Brain microvascular endothelial cell (primary cell): ENCODE data around the gene LRRC8D.

ENCODE experiments used
- DNase-seq: peaks from one replicate; pipeline ENCODE4 v3.0.0-alpha.2; 2020
- H3K27ac ChIP-seq: fragments of 250-450 bp; sonication (Bioruptor Pico); 2 replicates; pipeline ENCODE4 v1.5.1; 2020; ENCODE audit warnings: mild to moderate bottlenecking, moderate library complexity
- H3K27me3 ChIP-seq: fragments of 250-450 bp; sonication (Bioruptor Pico); replicated peaks from 2 replicates; pipeline ENCODE4 v1.5.1; 2020; ENCODE audit warnings: mild to moderate bottlenecking
- H3K36me3 ChIP-seq: fragments of 250-450 bp; sonication (Bioruptor Pico); replicated peaks from 2 replicates; pipeline ENCODE4 v1.5.1; 2020; ENCODE audit warnings: mild to moderate bottlenecking
- H3K4me3 ChIP-seq: 2 replicates; pipeline ENCODE4 v1.5.1; 2011; ENCODE audit warnings: low read depth, mild to moderate bottlenecking, control low read depth, low read length, moderate library complexity
- in situ Hi-C: cut with HindIII; loops from 2 replicates; pipeline ENCODE4 v1.10.0; 2017; ENCODE audit warnings: low sequenced_read_pairs, low pct_ligation_motif_present
- TF ChIP-seq, protein P1 (sequence below): IDR thresholded peaks from 2 replicates; pipeline ENCODE4 v1.5.1; 2011; ENCODE audit warnings: low read depth, mild to moderate bottlenecking, moderate library complexity, low read length, control low read depth, inconsistent platforms; ENCODE audit errors: missing control alignments

The LRRC8D gene

DNA sequence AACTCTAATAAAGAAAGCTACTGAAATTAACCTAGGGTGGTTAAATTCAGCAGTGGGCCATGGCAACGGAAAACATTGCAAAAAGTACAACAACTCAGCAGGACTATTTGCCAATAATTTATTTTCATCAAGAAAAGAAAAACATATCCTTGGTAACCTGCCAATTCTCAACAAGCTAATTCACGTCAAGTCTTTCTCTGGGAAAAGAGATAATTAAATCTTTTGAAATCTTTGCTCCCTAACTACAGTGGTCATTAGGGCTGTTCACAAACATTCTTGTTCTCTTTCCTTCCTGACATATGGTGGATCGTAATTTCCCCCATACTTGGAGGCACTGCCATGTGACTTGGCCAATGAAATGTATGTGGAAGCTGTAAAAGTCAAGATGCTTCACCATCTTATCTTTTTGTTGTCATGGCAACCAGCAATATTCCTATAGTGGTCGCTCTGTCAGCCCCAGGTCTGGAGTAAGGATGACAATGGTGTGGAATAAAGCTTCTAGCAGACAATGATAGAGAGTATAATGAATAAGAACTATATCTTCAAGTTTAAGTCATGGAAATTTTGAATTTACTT is 144.4 kb downstream of the LRRC8D start:
- H3K4me3 ChIP-seq: no peak overlapping the region
- no peak for DNase-seq
- no peaks in the 10 kb centered on the region for H3K27me3 ChIP-seq
- TF ChIP-seq, protein P1, sequence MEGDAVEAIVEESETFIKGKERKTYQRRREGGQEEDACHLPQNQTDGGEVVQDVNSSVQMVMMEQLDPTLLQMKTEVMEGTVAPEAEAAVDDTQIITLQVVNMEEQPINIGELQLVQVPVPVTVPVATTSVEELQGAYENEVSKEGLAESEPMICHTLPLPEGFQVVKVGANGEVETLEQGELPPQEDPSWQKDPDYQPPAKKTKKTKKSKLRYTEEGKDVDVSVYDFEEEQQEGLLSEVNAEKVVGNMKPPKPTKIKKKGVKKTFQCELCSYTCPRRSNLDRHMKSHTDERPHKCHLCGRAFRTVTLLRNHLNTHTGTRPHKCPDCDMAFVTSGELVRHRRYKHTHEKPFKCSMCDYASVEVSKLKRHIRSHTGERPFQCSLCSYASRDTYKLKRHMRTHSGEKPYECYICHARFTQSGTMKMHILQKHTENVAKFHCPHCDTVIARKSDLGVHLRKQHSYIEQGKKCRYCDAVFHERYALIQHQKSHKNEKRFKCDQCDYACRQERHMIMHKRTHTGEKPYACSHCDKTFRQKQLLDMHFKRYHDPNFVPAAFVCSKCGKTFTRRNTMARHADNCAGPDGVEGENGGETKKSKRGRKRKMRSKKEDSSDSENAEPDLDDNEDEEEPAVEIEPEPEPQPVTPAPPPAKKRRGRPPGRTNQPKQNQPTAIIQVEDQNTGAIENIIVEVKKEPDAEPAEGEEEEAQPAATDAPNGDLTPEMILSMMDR: no peak
- H3K36me3 ChIP-seq: no peaks in the 10 kb centered on the region
- in situ Hi-C loops: no loop called here
- H3K27ac ChIP-seq: no peak overlapping the region

DNA sequence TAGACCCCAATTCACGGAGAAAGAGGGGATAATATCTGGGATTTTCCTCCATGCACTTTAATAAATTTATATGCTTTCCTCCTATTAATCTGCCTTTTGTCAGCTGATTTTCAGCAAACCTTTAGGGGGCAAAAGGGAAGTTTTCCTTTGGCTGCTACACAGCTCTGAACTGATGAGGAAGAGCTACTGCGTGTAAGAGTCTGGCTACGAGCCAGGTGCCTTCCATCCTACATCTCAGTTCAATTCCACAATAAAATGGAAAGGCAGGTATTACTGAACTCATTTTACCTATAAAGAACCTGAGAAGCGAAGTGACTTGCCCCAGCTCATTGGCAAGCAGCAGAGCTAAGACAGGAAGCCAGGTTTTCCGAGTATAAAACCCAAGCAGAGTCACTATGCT is 145.8 kb downstream of the LRRC8D start:
- Histone ChIP-seq H3K36me3 (no peaks in the 10 kb centered on the region), H3K27me3 (no peaks in the 10 kb centered on the region), H3K27ac (no peak overlapping the region), H3K4me3 (no peak overlapping the region)
- TF ChIP-seq, protein P1: no peak
- in situ Hi-C loops: no loop called here
- DNase-seq: no peak

DNA sequence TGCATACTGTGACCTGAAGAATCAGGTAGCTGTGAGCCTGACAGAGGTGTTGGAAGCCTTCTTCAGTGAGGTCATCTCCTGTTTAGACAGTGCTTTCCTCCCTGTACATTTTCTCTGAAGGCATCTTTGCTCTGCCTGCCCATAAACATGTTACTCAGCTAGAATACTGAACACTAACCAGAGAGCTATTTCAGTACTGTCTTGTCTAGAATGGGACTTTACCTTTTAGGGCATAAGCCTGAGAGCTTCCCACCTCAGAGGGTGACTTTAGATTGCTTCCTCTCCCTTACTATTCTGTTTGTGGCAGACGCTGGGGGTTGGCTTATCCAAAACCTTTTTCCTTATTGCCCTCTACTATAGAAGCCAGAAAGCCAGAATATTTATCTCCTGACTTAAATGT is 150.8 kb downstream of the LRRC8D start:
- DNase-seq: no peak
- H3K4me3 ChIP-seq: no peak overlapping the region
- H3K27ac ChIP-seq: no peak overlapping the region
- H3K36me3 ChIP-seq: no peaks in the 10 kb centered on the region
- H3K27me3 ChIP-seq: no peaks in the 10 kb centered on the region
- TF ChIP-seq, protein P1: no peak
- in situ Hi-C loops: no loop called here

DNA sequence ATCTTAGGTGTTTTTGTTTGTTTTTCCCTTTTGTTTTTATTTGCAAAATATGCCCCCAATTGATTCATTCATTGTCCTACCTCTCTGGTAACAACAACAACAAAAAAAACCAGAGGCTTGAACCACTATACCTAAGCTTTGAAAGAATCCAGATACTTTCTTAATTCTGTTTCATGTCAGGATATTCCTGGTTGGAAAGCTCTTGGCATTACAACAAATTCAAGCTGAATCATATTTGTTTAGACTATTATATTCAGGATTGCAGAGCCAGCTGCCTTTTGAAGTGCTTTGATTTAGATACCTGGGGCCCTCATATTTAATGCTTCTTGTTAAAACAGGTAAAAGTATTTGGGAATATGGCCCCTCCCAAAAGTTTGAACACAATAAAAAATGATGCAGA is 151.2 kb downstream of the LRRC8D start:
- Histone ChIP-seq H3K4me3 (no peak overlapping the region), H3K36me3 (no peaks in the 10 kb centered on the region), H3K27me3 (no peaks in the 10 kb centered on the region), H3K27ac (no peak overlapping the region)
- in situ Hi-C loops: no loop called here
- no peak for DNase-seq
- TF ChIP-seq, protein P1: no peak

DNA sequence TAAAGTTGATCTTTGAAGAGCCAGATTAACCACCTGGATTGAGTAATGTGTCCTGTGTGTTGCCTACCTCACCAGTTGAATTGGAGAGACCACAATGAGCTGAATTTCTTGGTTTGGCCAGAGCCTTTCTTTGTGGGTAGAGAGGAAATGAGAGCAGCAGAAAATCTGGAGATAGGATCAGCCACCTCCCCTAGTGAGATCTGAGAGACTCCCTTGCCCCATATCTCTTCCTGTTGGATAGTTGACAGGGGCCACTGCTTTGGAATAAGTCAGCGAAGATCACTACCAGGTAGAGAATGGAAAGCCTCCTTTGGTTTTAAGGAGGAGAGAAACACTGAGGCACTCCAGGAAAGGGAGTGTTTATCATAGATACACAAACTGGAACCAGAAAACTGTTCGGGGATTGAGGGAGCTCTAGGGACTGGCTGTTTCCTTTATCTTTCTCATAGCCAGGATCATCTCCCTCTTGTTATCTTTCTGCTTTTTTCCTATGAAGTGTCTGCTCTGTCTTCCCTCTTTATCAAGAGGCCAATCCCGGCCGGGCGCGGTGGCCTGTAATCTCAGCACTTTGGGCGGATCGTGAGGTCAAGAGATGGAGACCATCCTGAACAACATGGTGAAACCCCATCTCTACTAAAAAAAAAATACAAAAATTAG is 152.8 kb downstream of the LRRC8D start:
- TF ChIP-seq, protein P1: no peak
- in situ Hi-C loops: no loop called here
- Histone ChIP-seq H3K36me3 (no peaks in the 10 kb centered on the region), H3K27me3 (no peaks in the 10 kb centered on the region), H3K4me3 (no peak overlapping the region), H3K27ac (no peak overlapping the region)
- DNase-seq: no peak

DNA sequence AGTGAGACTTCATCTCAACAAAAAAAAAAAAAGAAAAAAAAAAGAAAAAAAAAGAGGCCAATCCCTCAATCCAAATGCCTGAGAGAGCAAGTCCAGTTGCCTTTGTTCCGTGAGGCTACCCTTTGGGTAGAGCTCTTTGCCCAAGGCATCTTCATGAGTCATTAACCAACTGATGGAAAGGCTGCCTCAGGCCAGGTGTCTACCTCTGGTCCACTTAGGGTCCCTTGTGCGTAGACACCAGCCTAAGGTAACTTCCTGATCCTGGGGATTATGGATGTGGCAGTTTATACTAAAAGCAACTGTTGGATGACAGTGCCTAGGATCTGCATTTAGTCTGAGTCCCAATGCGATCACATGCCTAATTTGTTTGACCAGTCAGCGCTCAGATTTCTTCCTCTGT is 153.4 kb downstream of the LRRC8D start:
- no peak overlapping the region for H3K27ac ChIP-seq

More for the DNA sequence above, 153.4 kb downstream of the LRRC8D start:
- in situ Hi-C loops: no loop called here
- TF ChIP-seq, protein P1: no peak
- no peaks in the 10 kb centered on the region for H3K36me3 ChIP-seq
- DNase-seq: no peak
- no peaks in the 10 kb centered on the region for H3K27me3 ChIP-seq
- no peak overlapping the region for H3K4me3 ChIP-seq
